Posterior vena cava (tissue), 2 donors: ENCODE results near the gene PTGES3L. TPM values are rescaled to one million over a fixed set of nuclear protein-coding genes. Genes with fewer than 3 reads are reported as not detected.
"Not testable (repeated sequence)": the region's sequence is repeated elsewhere in the genome, so short reads cannot be mapped to it uniquely, and the experiment has no call there.

Experiments used
- DNase-seq: peaks from one replicate; pipeline ENCODE4 v3.0.0-alpha.2; 2020; ENCODE audit warnings: low spot score
- intact Hi-C, 2 donors: fragments of 100-400 bp; cut with DNase I; formaldehyde crosslinking; loops; one replicate each; pipeline versions ENCODE4 v1.14.1 to v1.14.2; 2022 to 2023
- total RNA-seq, 2 donors: library from RNA; stranded (reverse); fragmentation: NEBNext Ultra II Directional; extraction: Animal tissue kit (Norgen Biotek cat#: 25700); gene quantifications; one replicate each; pipeline ENCODE4 v1.2.1, GENCODE V29; 2021
- donor health status: DM: yes; HTN: yes; CAD: no.
- donor health status: DM: yes; HTN: yes; CAD: no.

Gene PTGES3L
- total RNA-seq, 2 donors from 2014 or later, result 9.9 to 11.2 TPM

GRCh38 chr17:43016216-43016615 is 36.3 kb upstream of the PTGES3L start:
- no peak for DNase-seq
- intact Hi-C loops, result loop anchor here in 1 of 2 donors (10.0 kb wide), 1 partner anchor 159 kb away; the partner anchor contains the start of gene NBR1

- DNase-seq, result peak; percentile 92
- intact Hi-C loops, result loop anchor here in 1 of 2 donors (10.0 kb wide), 1 partner anchor 159 kb away; the partner anchor contains the start of gene NBR1
Observed at GRCh38 chr17:43015579-43015978, 35.7 kb upstream of the PTGES3L start.

- DNase-seq, result no peak
- intact Hi-C loops, result loop anchor here in 1 of 2 donors (10.0 kb wide), 1 partner anchor 160 kb away; the partner anchor contains the start of gene NBR1
Observed at GRCh38 chr17:43014649-43015542, 35.0 kb upstream of the PTGES3L start.

DNA sequence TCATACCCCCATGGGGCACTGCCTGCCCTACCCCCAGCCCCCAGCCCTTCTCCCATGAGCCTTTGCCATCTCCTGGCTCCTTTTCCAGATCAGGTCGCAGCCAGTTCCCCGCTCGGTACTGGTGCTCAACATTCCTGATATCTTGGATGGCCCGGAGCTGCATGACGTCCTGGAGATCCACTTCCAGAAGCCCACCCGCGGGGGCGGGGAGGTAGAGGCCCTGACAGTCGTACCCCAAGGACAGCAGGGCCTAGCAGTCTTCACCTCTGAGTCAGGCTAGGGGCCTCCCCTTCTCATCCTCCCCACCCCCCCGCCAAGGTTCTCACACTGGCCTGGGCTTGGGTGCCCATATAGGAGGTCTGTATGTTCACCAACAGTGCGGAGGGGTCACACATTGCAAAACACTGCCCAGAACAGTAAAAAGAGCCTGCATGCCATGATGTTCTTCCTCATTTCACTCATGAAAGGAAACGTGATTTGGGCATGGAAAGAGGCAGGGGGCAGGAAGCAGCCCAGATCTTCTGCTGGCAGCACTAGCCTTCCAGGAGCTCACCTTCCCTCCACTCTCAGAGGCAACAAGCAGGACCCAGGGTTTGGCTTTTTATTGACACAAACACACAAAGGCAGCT is 34.3 kb upstream of the PTGES3L start:
- intact Hi-C loops, result loop anchor here in 1 of 2 donors (10.0 kb wide), 1 partner anchor 161 kb away; the partner anchor contains the start of gene NBR1
- DNase-seq, result no peak

DNA sequence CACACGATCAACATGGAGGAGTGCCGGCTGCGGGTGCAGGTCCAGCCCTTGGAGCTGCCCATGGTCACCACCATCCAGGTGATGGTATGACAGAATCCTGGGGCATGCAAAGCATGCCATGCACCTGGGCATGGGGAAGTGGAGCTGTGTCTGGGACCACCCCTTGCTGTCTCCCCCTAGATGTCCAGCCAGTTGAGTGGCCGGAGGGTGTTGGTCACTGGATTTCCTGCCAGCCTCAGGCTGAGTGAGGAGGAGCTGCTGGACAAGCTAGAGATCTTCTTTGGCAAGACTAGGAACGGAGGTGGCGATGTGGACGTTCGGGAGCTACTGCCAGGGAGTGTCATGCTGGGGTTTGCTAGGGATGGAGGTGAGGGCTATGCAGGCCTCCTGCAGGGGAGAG is 33.4 kb upstream of the PTGES3L start:
- intact Hi-C loops, result loop anchor here in 1 of 2 donors (10.0 kb wide), 1 partner anchor 162 kb away; the partner anchor contains the start of gene NBR1
- DNase-seq, result no peak

GRCh38 chr17:43011728-43012472 is 32.0 kb upstream of the PTGES3L start:
- peak; percentile 83 for DNase-seq
- intact Hi-C loops, result loop anchor here in 1 of 2 donors (10.0 kb wide), 1 partner anchor 163 kb away; the partner anchor contains the start of gene NBR1

- no peak for DNase-seq
- intact Hi-C loops, result loop anchor here in 1 of 2 donors (10.0 kb wide), 1 partner anchor 164 kb away; the partner anchor contains the start of gene NBR1
Observed at GRCh38 chr17:43010667-43011308, 30.9 kb upstream of the PTGES3L start.

GRCh38 chr17:43006639-43007551 is 27.0 kb upstream of the PTGES3L start, which contains the start of gene IFI35:
Gene IFI35 (plus strand): TSS chr17:43006784. CDS start chr17:43006948, 164 bp downstream.
- peak; percentile 95 for DNase-seq
- intact Hi-C loops, result no loop called here

DNA sequence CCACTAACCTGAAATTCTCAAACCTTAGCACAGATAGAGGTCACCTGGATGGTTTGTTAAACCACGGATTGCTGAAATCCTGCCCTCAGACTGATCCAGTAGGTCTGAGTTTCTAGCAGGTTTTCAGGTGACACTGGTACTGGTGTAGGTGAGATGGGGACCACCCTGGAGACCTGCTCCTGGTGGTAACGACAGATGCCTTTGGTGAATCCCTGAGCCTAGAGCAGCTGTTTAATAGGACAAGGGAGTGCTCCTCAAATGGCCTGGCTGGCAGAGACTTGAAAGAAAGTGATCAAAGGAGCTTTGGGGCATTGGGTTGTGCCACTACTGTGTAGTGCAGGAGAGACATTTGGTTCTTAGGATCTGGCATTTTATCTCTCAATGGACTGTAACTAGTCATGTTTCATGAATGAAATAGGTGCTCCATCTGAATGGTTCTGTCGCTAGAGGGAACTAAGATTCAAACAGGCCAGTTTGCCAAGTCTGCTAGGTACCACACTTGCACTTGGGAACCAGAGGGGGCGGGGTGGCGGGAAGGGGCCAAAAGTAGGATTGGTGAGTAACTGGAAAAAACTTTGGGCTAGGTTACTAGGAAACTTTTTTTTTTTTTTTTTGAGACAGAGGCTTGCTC is 23.8 kb upstream of the PTGES3L start:
- peak; percentile 79 for DNase-seq
- intact Hi-C loops, result no loop called here

- intact Hi-C loops, result not testable (repeated sequence)
- peak; percentile 65 for DNase-seq
Observed at GRCh38 chr17:43000894-43001293, 21.0 kb upstream of the PTGES3L start.

DNA sequence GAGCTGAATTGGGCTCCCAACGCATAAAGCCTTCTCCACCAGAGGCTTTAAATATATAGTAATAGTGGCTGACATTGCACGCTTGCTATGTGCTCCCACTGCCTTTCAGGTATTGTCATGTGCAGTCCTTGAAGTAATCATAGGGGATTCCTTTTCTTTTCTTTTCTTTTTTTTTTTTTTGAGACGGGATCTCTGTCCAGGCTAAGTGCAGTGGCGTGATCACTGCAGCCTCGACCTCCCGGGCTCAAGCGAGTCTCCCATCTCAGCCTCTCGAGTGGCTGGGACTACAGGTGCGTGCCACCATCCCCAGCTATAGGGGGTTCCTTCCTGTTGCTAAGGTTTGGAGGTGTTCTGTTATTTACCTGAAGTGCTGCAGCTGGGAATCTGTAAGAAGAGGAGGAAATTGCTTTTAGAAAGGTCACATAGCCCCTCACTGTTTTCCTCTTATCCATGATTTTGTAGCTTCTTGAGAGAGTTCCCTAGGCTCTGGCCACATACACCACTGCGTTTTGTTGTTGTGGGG is 19.2 kb upstream of the PTGES3L start:
- intact Hi-C loops, result no loop called here
- DNase-seq, result no peak

GRCh38 chr17:42997984-42998938 is 18.4 kb upstream of the PTGES3L start, which contains the start of gene RPL27:
Gene RPL27 (plus strand): TSS chr17:42998419. CDS start chr17:42998751, 332 bp downstream.
- intact Hi-C loops, result no loop called here
- peak; percentile 99 for DNase-seq

DNA sequence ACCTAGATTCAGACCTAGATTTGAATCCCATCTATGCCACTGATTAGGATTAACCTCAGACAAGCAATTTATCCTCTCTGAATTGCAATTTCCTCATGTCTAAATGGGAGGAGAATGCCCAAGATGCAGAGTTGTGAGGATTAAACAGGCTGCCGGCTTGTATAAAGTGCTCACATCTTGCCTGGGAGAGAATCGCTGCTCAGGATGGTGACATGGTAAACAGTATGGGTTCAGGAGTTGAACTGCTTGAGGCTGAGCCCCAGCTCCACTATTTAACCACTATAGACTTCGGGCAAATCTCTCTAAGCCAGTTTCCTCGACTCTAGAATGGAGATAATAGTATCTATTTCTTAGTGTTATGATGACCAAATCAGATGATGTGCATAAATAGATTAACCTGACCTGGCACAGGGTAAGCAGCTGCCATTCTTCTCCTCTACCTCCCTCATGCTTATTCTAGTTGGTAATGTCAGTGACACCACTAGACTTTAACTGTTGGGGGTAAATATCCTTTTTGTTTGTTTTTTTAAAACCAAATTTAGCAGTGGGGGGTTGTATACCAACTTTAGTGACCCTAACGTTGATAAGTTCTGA is 17.6 kb upstream of the PTGES3L start:
- intact Hi-C loops, result no loop called here

GRCh38 chr17:42993913-42994312 is 14.0 kb upstream of the PTGES3L start:
- intact Hi-C loops, DNase-seq: not testable (repeated sequence)

More for the DNA sequence above, 17.6 kb upstream of the PTGES3L start:
- DNase-seq, result no peak

DNA sequence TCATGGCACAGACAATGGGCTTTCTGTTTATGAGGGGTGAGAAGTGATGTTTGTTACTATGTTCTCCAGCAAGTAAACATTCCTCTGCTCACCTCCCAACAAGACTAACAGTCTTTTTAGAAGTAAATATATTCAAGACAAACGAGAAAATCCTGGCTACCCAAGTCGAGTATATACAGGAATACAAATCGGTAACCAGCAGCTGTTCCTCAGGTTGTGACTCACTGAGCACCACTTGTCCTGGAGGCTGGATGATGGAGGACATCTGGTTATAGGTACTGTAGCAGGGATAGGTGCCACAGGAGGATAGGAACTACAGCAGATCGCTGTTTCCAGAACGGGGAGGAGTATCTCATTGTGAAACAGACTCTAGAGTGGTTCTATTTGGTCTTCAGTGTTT is 13.0 kb upstream of the PTGES3L start:
- DNase-seq, result no peak
- intact Hi-C loops, result no loop called here
